Stimulated activated CD4-positive, alpha-beta T cell treated with anti-CD3 and anti-CD28 coated beads, Interleukin-1b, Interleukin-23, amount 100 ng/mL, for 1 hour (primary cell): Measurements from ENCODE around the gene PRKAG1.

Experiments
- DNase-seq, 2 donors: peaks; one replicate each; pipeline ENCODE4 v3.0.0-alpha.2; 2020; ENCODE audit warnings: low read depth in 2 of 2

PRKAG1 gene

GRCh38 chr12:49010092-49010668 lies 8.4 kb downstream of the PRKAG1 start:
- no peak for DNase-seq

- no peak for DNase-seq
Measured at GRCh38 chr12:49008943-49009342, 9.6 kb downstream of the PRKAG1 start.

GRCh38 chr12:49000346-49000745 lies 18.2 kb downstream of the PRKAG1 start:
- no peak for DNase-seq

GRCh38 chr12:48999371-49000131 lies 19.0 kb downstream of the PRKAG1 start, which contains the start of gene DDN:
Gene DDN, minus strand, starts transcription at chr12:48999375. Its CDS starts 88 bp downstream, at chr12:48999287.
- DNase-seq: no peak

- DNase-seq: no peak
Measured at GRCh38 chr12:48998497-48999353, 19.9 kb downstream of the PRKAG1 start.

GRCh38 chr12:48997719-48998496 lies 20.7 kb downstream of the PRKAG1 start:
- DNase-seq: no peak

GRCh38 chr12:48996794-48997718 lies 21.5 kb downstream of the PRKAG1 start:
- peak in 1 of 2 donors; percentile 53 for DNase-seq

- no peak for DNase-seq
Measured at GRCh38 chr12:48995086-48995879, 23.3 kb downstream of the PRKAG1 start.

- DNase-seq: no peak
Measured at GRCh38 chr12:48994224-48995085, 24.1 kb downstream of the PRKAG1 start.

- DNase-seq: no peak
Measured at GRCh38 chr12:48993787-48994186, 24.8 kb downstream of the PRKAG1 start.

GRCh38 chr12:48991247-48992050 lies 27.1 kb downstream of the PRKAG1 start:
- DNase-seq: no peak

GRCh38 chr12:48990552-48990951 lies 28.0 kb downstream of the PRKAG1 start:
- no peak for DNase-seq

- DNase-seq: peak in 1 of 2 donors; percentile 61
Measured at GRCh38 chr12:48988030-48988649, 30.4 kb downstream of the PRKAG1 start.

GRCh38 chr12:48986720-48987291 lies 31.8 kb downstream of the PRKAG1 start:
- no peak for DNase-seq

GRCh38 chr12:48985901-48986300 lies 32.7 kb downstream of the PRKAG1 start:
- DNase-seq: no peak

GRCh38 chr12:48985475-48985897 lies 33.1 kb downstream of the PRKAG1 start:
- no peak for DNase-seq
